HEK293 (cell line): ENCODE measurements around the gene BTRC.

ENCODE experiments used
- BCL11A ChIP-seq: fragments of 450-650 bp; formaldehyde crosslinking; IDR thresholded peaks from 2 replicates; pipeline ENCODE4 v1.5.1; 2016; ENCODE audit warnings: low read depth, missing biosample characterization, missing genetic modification characterization
- FEZF1 ChIP-seq: fragments of 450-650 bp; formaldehyde crosslinking; IDR thresholded peaks from 2 replicates; pipeline ENCODE4 v1.5.1; 2016; ENCODE audit warnings: missing biosample characterization, missing genetic modification characterization
- GLI2 ChIP-seq: fragments of 450-650 bp; formaldehyde crosslinking; IDR thresholded peaks from 2 replicates; pipeline ENCODE4; 2017; ENCODE audit warnings: missing biosample characterization, missing genetic modification characterization, low read depth, borderline replicate concordance
- GLIS1 ChIP-seq: fragments of 450-650 bp; formaldehyde crosslinking; IDR thresholded peaks from 2 replicates; pipeline ENCODE4 v1.5.1; 2016; ENCODE audit warnings: missing biosample characterization, missing genetic modification characterization
- IKZF3 ChIP-seq: fragments of 450-650 bp; IDR thresholded peaks from 2 replicates; pipeline ENCODE4 v1.5.0; 2018; ENCODE audit warnings: missing biosample characterization, mild to moderate bottlenecking, missing genetic modification characterization, moderate library complexity
- MEIS1 ChIP-seq: sonication (generic); formaldehyde crosslinking; IDR thresholded peaks from 2 replicates; pipeline ENCODE4 v1.8.1; 2022; ENCODE audit warnings: missing genetic modification reagents, mild to moderate bottlenecking, borderline replicate concordance
- OVOL3 ChIP-seq: fragments of 450-650 bp; formaldehyde crosslinking; IDR thresholded peaks from 2 replicates; pipeline ENCODE4 v1.5.1; 2016; ENCODE audit warnings: missing biosample characterization, missing genetic modification characterization
- PRDM4 ChIP-seq: fragments of 450-650 bp; formaldehyde crosslinking; IDR thresholded peaks from 2 replicates; pipeline ENCODE4 v1.5.1; 2017; ENCODE audit warnings: missing biosample characterization, missing genetic modification characterization
- SETDB1 ChIP-seq: IDR thresholded peaks from one replicate; pipeline ENCODE4 v1.6.1; 2017; ENCODE audit warnings: mild to moderate bottlenecking, low read length, moderate library complexity, mixed read lengths; ENCODE audit not compliant: insufficient read length
- ZBTB1 ChIP-seq: fragments of 450-650 bp; formaldehyde crosslinking; IDR thresholded peaks from 2 replicates; pipeline ENCODE4 v1.5.1; 2016; ENCODE audit warnings: missing biosample characterization, missing genetic modification characterization
- ZBTB20 ChIP-seq: fragments of 450-650 bp; formaldehyde crosslinking; IDR thresholded peaks from 2 replicates; pipeline ENCODE4 v1.5.1; 2016; ENCODE audit warnings: missing biosample characterization, missing genetic modification characterization
- ZBTB6 ChIP-seq: fragments of 450-650 bp; formaldehyde crosslinking; IDR thresholded peaks from 2 replicates; pipeline ENCODE4 v1.5.1; 2017; ENCODE audit warnings: missing biosample characterization, missing genetic modification characterization
- ZBTB8A ChIP-seq: fragments of 450-650 bp; formaldehyde crosslinking; IDR thresholded peaks from 2 replicates; pipeline ENCODE4 v1.5.1; 2016; ENCODE audit warnings: missing biosample characterization, missing genetic modification characterization
- ZEB2 ChIP-seq: fragments of 450-650 bp; formaldehyde crosslinking; IDR thresholded peaks from 2 replicates; pipeline ENCODE4 v1.5.1; 2016; ENCODE audit warnings: missing biosample characterization, missing genetic modification characterization
- ZNF121 ChIP-seq: fragments of 450-650 bp; formaldehyde crosslinking; IDR thresholded peaks from 2 replicates; pipeline ENCODE4 v1.5.1; 2016; ENCODE audit warnings: missing biosample characterization, missing genetic modification characterization
- ZNF223 ChIP-seq: fragments of 450-650 bp; formaldehyde crosslinking; IDR thresholded peaks from 2 replicates; pipeline ENCODE4 v1.5.1; 2016; ENCODE audit warnings: missing biosample characterization, missing genetic modification characterization
- ZNF280D ChIP-seq: fragments of 450-650 bp; formaldehyde crosslinking; IDR thresholded peaks from 2 replicates; pipeline ENCODE4 v1.5.1; 2016; ENCODE audit warnings: missing biosample characterization, missing genetic modification characterization
- ZNF324 ChIP-seq: fragments of 450-650 bp; formaldehyde crosslinking; IDR thresholded peaks from 2 replicates; pipeline ENCODE4 v1.5.1; 2016; ENCODE audit warnings: missing biosample characterization, missing genetic modification characterization
- ZNF341 ChIP-seq: fragments of 450-650 bp; formaldehyde crosslinking; IDR thresholded peaks from 2 replicates; pipeline ENCODE4; 2016; ENCODE audit warnings: low read depth, missing biosample characterization, missing genetic modification characterization
- ZNF426 ChIP-seq: fragments of 450-650 bp; formaldehyde crosslinking; IDR thresholded peaks from 2 replicates; pipeline ENCODE4 v1.5.1; 2017; ENCODE audit warnings: missing biosample characterization, missing genetic modification characterization, mild to moderate bottlenecking, inconsistent platforms, moderate library complexity
- ZNF433 ChIP-seq: fragments of 450-650 bp; formaldehyde crosslinking; IDR thresholded peaks from 2 replicates; pipeline ENCODE4 v1.5.1; 2016; ENCODE audit warnings: missing biosample characterization, missing genetic modification characterization, low read depth
- ZNF544 ChIP-seq: fragments of 450-650 bp; formaldehyde crosslinking; IDR thresholded peaks from 2 replicates; pipeline ENCODE4 v1.5.0; 2017; ENCODE audit warnings: missing biosample characterization, missing genetic modification characterization
- ZNF558 ChIP-seq: fragments of 450-650 bp; formaldehyde crosslinking; IDR thresholded peaks from 2 replicates; pipeline ENCODE4 v1.5.1; 2016; ENCODE audit warnings: missing biosample characterization, missing genetic modification characterization
- ZNF596 ChIP-seq: fragments of 450-650 bp; IDR thresholded peaks from 2 replicates; pipeline ENCODE4 v1.5.0; 2018; ENCODE audit warnings: missing biosample characterization, mild to moderate bottlenecking, missing genetic modification characterization, moderate library complexity
- ZNF600 ChIP-seq: fragments of 450-650 bp; formaldehyde crosslinking; IDR thresholded peaks from 2 replicates; pipeline ENCODE4 v1.5.1; 2016; ENCODE audit warnings: missing biosample characterization, missing genetic modification characterization
- ZNF626 ChIP-seq: fragments of 450-650 bp; sonication (Bioruptor Pico); formaldehyde crosslinking; IDR thresholded peaks from 2 replicates; pipeline ENCODE4 v1.5.1; 2018; ENCODE audit warnings: missing biosample characterization, missing genetic modification characterization, inconsistent platforms
- ZNF660 ChIP-seq: fragments of 450-650 bp; IDR thresholded peaks from 2 replicates; pipeline ENCODE4 v1.5.1; 2018; ENCODE audit warnings: missing biosample characterization, mild to moderate bottlenecking, missing genetic modification characterization
- ZNF677 ChIP-seq: fragments of 450-650 bp; IDR thresholded peaks from 2 replicates; pipeline ENCODE4 v1.5.0; 2018; ENCODE audit warnings: missing biosample characterization, mild to moderate bottlenecking, missing genetic modification characterization, moderate library complexity
- ZNF777 ChIP-seq: fragments of 450-650 bp; formaldehyde crosslinking; IDR thresholded peaks from 2 replicates; pipeline ENCODE4 v1.5.1; 2017; ENCODE audit warnings: missing biosample characterization, missing genetic modification characterization, borderline replicate concordance
- ZNF792 ChIP-seq: fragments of 450-650 bp; formaldehyde crosslinking; IDR thresholded peaks from 2 replicates; pipeline ENCODE4 v1.5.1; 2016; ENCODE audit warnings: missing biosample characterization, missing genetic modification characterization
- ZSCAN23 ChIP-seq: fragments of 450-650 bp; formaldehyde crosslinking; IDR thresholded peaks from 2 replicates; pipeline ENCODE4 v1.5.1; 2016; ENCODE audit warnings: missing biosample characterization, missing genetic modification characterization
- ZSCAN30 ChIP-seq: fragments of 450-650 bp; IDR thresholded peaks from 2 replicates; pipeline ENCODE4 v1.5.1; 2018; ENCODE audit warnings: missing biosample characterization, mild to moderate bottlenecking, missing genetic modification characterization, moderate library complexity
- ZSCAN4 ChIP-seq: fragments of 450-650 bp; formaldehyde crosslinking; IDR thresholded peaks from 2 replicates; pipeline ENCODE4 v1.5.1; 2017; ENCODE audit warnings: missing biosample characterization, missing genetic modification characterization

Gene BTRC

GRCh38 chr10:101566333-101567164 lies 212.6 kb downstream of the BTRC start (continued):
- peak; percentile 80 for TF ChIP-seq OVOL3 (tag by site-specific recombination)
- 0 out of 2 replicates have a peak, but pooled peaks have one; percentile 12 for TF ChIP-seq ZBTB6
- TF ChIP-seq ZNF677 (tag by site-specific recombination), result no peak; the same call in 1 of the 2 replicates
- peak; percentile 89; the same call in 1 of the 2 replicates for TF ChIP-seq ZEB2 (tag by site-specific recombination)
- no peak for TF ChIP-seq ZNF558 (tag by site-specific recombination)
- TF ChIP-seq FEZF1 (tag by site-specific recombination), result peak; percentile 76
- no peak for TF ChIP-seq MEIS1
- TF ChIP-seq ZNF626 (tag by site-specific recombination), result no peak
- TF ChIP-seq ZNF777 (tag by site-specific recombination), result peak; percentile 89
- peak; percentile 98 for TF ChIP-seq ZNF792 (tag by site-specific recombination)
- TF ChIP-seq ZNF121 (tag by site-specific recombination), result no peak
- TF ChIP-seq BCL11A (tag by site-specific recombination), result no peak
- peak; percentile 86 for TF ChIP-seq ZNF324 (tag by site-specific recombination)
- TF ChIP-seq GLI2 (tag by site-specific recombination), result no peak; the same call in 1 of the 2 replicates
- TF ChIP-seq ZBTB8A (tag by site-specific recombination), result peak; percentile 90
- 0 out of 2 replicates have a peak, but pooled peaks have one; percentile 21 for TF ChIP-seq ZNF280D
- TF ChIP-seq ZNF596 (tag by site-specific recombination), result 0 out of 2 replicates have a peak, but pooled peaks have one; percentile 28
- no peak for TF ChIP-seq ZNF426 (tag by site-specific recombination)
- TF ChIP-seq ZNF341 (tag by site-specific recombination), result peak; percentile 86
- peak; percentile 45; the same call in 1 of the 2 replicates for TF ChIP-seq IKZF3 (tag by site-specific recombination)
- TF ChIP-seq ZSCAN30, result peak; percentile 91
- peak; percentile 89 for TF ChIP-seq ZNF660 (tag by site-specific recombination)
- TF ChIP-seq ZNF223 (tag by site-specific recombination), result no peak
- no peak for TF ChIP-seq ZNF544 (tag by site-specific recombination)
- peak; percentile 80 for TF ChIP-seq GLIS1 (tag by site-specific recombination)
- TF ChIP-seq SETDB1, result no peak
- no peak for TF ChIP-seq ZNF433 (tag by site-specific recombination)
- TF ChIP-seq ZSCAN4 (tag by site-specific recombination), result peak; percentile 72
- no peak; the same call in 1 of the 2 replicates for TF ChIP-seq ZBTB20
- TF ChIP-seq PRDM4 (tag by site-specific recombination), result 0 out of 2 replicates have a peak, but pooled peaks have one; percentile 76
- peak; percentile 25; the same call in 1 of the 2 replicates for TF ChIP-seq ZSCAN23
- no peak for TF ChIP-seq ZBTB1 (tag by site-specific recombination)
- no peak; the same call in 1 of the 2 replicates for TF ChIP-seq ZNF600 (tag by site-specific recombination)
